Cardiac muscle cell (in vitro differentiated cells and primary cell): ENCODE data around the gene IL17B. TPM values are rescaled to one million over a fixed set of nuclear protein-coding genes. Genes with fewer than 3 reads are reported as not detected.
"Not testable (repeated sequence)": the region's sequence is repeated elsewhere in the genome, so short reads cannot be mapped to it uniquely, and the experiment has no call there.

Experiments
- DNase-seq, 2 donors: peaks; one replicate each; pipeline versions ENCODE4 v3.0.0 to v3.0.0-alpha.2; 2010 to 2017; ENCODE audit warnings: low read depth in 1 of 2, low spot score in 1 of 2
- H3K27ac ChIP-seq: fragments of 200-600 bp; sonication (generic); 2 replicates; pipeline ENCODE4 v1.5.1; 2016
- H3K27me3 ChIP-seq: fragments of 200-600 bp; sonication (generic); 2 replicates; pipeline ENCODE4 v1.6.0; 2016; ENCODE audit warnings: control low read depth
- H3K36me3 ChIP-seq: fragments of 200-600 bp; sonication (generic); 2 replicates; pipeline ENCODE4 v1.5.1; 2016; ENCODE audit warnings: control low read depth
- H3K4me1 ChIP-seq: fragments of 200-600 bp; sonication (generic); 2 replicates; pipeline ENCODE4 v1.8.1; 2017; ENCODE audit warnings: low read depth, mild to moderate bottlenecking, mixed run types
- H3K4me3 ChIP-seq: fragments of 200-600 bp; sonication (generic); 2 replicates; pipeline ENCODE4 v1.5.1; 2016; ENCODE audit warnings: mild to moderate bottlenecking
- H3K9me3 ChIP-seq: fragments of 200-600 bp; sonication (generic); 2 replicates; pipeline ENCODE4 v1.5.1; 2017; ENCODE audit warnings: low read depth, mild to moderate bottlenecking, control low read depth
- CTCF ChIP-seq: IDR thresholded peaks from 2 replicates; pipeline ENCODE4 v1.5.1; 2012; ENCODE audit warnings: low read depth, mild to moderate bottlenecking, low read length
- polyA plus RNA-seq: library from polyadenylated mRNA; unstranded; fragments of >200 nt; fragmentation: Nextera tagmentation; extraction: Ambion mirVana; gene quantifications from 2 replicates; pipeline ENCODE4 v1.2.1, GENCODE V29; 2016
- total RNA-seq: library from RNA; depleted of rRNA; stranded (reverse); fragments of >200 nt; gene quantifications from 2 replicates; pipeline ENCODE4 v1.2.3, GENCODE V29; 2016

IL17B gene
- total and polyA plus RNA-seq, 2 experiments from 2014 or later = 3.9 to 9.0 TPM

GRCh38 chr5:149391524-149391923 lies 12.4 kb upstream of the IL17B start:
- DNase-seq = peak in 1 of 2 donors; percentile 54
- no peaks in the 10 kb centered on the region for H3K36me3 ChIP-seq
- no peak for TF ChIP-seq CTCF
- H3K9me3 ChIP-seq = no peaks in the 10 kb centered on the region
- H3K4me3 ChIP-seq = no peak overlapping the region
- peak overlapping the region; percentile 94 for H3K27ac ChIP-seq
- H3K4me1 ChIP-seq = peaks cover 48% of the 10 kb centered on the region
- H3K27me3 ChIP-seq = no peaks in the 10 kb centered on the region

- peaks cover 52% of the 10 kb centered on the region for H3K4me1 ChIP-seq
- H3K9me3 ChIP-seq, DNase-seq, H3K4me3 ChIP-seq, H3K36me3 ChIP-seq, H3K27me3 ChIP-seq: not testable (repeated sequence)
- H3K27ac ChIP-seq = peak overlapping the region; percentile 94
Observed at GRCh38 chr5:149391076-149391475, 12.0 kb upstream of the IL17B start.

- peaks cover 61% of the 10 kb centered on the region for H3K4me1 ChIP-seq
- no peaks in the 10 kb centered on the region for H3K36me3 ChIP-seq
- H3K9me3 ChIP-seq = no peaks in the 10 kb centered on the region
- no peak for TF ChIP-seq CTCF
- H3K4me3 ChIP-seq = no peak overlapping the region
- no peak for DNase-seq
- no peaks in the 10 kb centered on the region for H3K27me3 ChIP-seq
- H3K27ac ChIP-seq = peak overlapping the region; percentile 4
Observed at GRCh38 chr5:149389552-149390495, 10.7 kb upstream of the IL17B start.

GRCh38 chr5:149388498-149389190 lies 9.6 kb upstream of the IL17B start:
- peaks cover 71% of the 10 kb centered on the region for H3K4me1 ChIP-seq
- no peak for DNase-seq
- H3K4me3 ChIP-seq = no peak overlapping the region
- no peaks in the 10 kb centered on the region for H3K27me3 ChIP-seq
- H3K9me3 ChIP-seq = no peaks in the 10 kb centered on the region
- peak overlapping the region; percentile 99 for H3K27ac ChIP-seq
- H3K36me3 ChIP-seq = no peaks in the 10 kb centered on the region
- no peak for TF ChIP-seq CTCF

- Histone ChIP-seq H3K4me3 (no peak overlapping the region), H3K36me3 (no peaks in the 10 kb centered on the region), H3K27me3 (no peaks in the 10 kb centered on the region), H3K27ac (peak overlapping the region; percentile 99), H3K9me3 (no peaks in the 10 kb centered on the region), H3K4me1 (peaks cover 78% of the 10 kb centered on the region)
- TF ChIP-seq CTCF = no peak
- DNase-seq = peak in 1 of 2 donors; percentile 86
Observed at GRCh38 chr5:149387982-149388381, 8.9 kb upstream of the IL17B start.
